Hypothalamus (tissue), 51 donors: Measurements from ENCODE around the gene PCNP.
"Not testable (repeated sequence)": the region's sequence is repeated elsewhere in the genome, so short reads cannot be mapped to it uniquely, and the experiment has no call there.

ENCODE experiments used
- DNase-seq, 51 donors: peaks; one replicate each; lab custom pipeline; 2025; lab: John Stamatoyannopoulos, UW

Gene PCNP

GRCh38 chr3:101573449-101574387, at the start of gene PCNP:
TSS of gene PCNP (plus strand) at chr3:101574180. CDS start at chr3:101574216, 36 bp downstream.
- DNase-seq, result peak; percentile 85 to 99 (median 97)

GRCh38 chr3:101527441-101527840, 46.5 kb upstream of the PCNP start:
- DNase-seq, result no peak

GRCh38 chr3:101527906-101528305, 46.1 kb upstream of the PCNP start:
- no peak for DNase-seq

- no peak for DNase-seq
Measured at GRCh38 chr3:101529816-101530685, 43.9 kb upstream of the PCNP start.

- DNase-seq, result no peak
Measured at GRCh38 chr3:101530686-101531047, 43.3 kb upstream of the PCNP start.

GRCh38 chr3:101531473-101532086, 42.4 kb upstream of the PCNP start:
- DNase-seq, result no peak

- DNase-seq, result no peak
Measured at GRCh38 chr3:101532783-101533602, 41.0 kb upstream of the PCNP start.

GRCh38 chr3:101533603-101533968, 40.4 kb upstream of the PCNP start:
- no peak for DNase-seq

GRCh38 chr3:101535221-101535620, 38.8 kb upstream of the PCNP start:
- no peak for DNase-seq

GRCh38 chr3:101536266-101536665, 37.7 kb upstream of the PCNP start:
- no peak for DNase-seq

GRCh38 chr3:101536955-101537354, 37.0 kb upstream of the PCNP start:
- DNase-seq, result not testable (repeated sequence)

GRCh38 chr3:101542957-101543356, 31.0 kb upstream of the PCNP start:
- no peak for DNase-seq

- no peak for DNase-seq
Measured at GRCh38 chr3:101544161-101544850, 29.7 kb upstream of the PCNP start.

- DNase-seq, result no peak
Measured at GRCh38 chr3:101548527-101549105, 25.4 kb upstream of the PCNP start.

GRCh38 chr3:101549473-101549872, 24.5 kb upstream of the PCNP start:
- DNase-seq, result no peak

GRCh38 chr3:101551359-101552081, 22.5 kb upstream of the PCNP start:
- not testable (repeated sequence) for DNase-seq

- not testable (repeated sequence) for DNase-seq
Measured at GRCh38 chr3:101553381-101553780, 20.6 kb upstream of the PCNP start.

- no peak for DNase-seq
Measured at GRCh38 chr3:101556064-101556463, 17.9 kb upstream of the PCNP start.
